ENCODE results near the gene PAX2.

GRCh38 chr10:100831742-100832141, 86.4 kb downstream of the PAX2 start:
- TF ChIP-seq CDX4 (CRISPR knock-in tag; IDR thresholded peaks at IDR 0.05; ENCODE audit: borderline replicate concordance) (no peak), ESRRA (CRISPR knock-in tag; IDR thresholded peaks at IDR 0.05; ENCODE audit: borderline replicate concordance) (no peak), NFE2L1 (CRISPR knock-in tag; IDR thresholded peaks at IDR 0.05) (no peak), CTCF (IDR thresholded peaks at IDR 0.05) (no peak), NFATC4 (CRISPR knock-in tag; IDR thresholded peaks at IDR 0.05) (no peak), SP1 (CRISPR knock-in tag; conservative IDR thresholded peaks at IDR 0.05) (no peak), TEAD4 (CRISPR knock-in tag; IDR thresholded peaks at IDR 0.05) (no peak)

Measured in WTC11 (cell line).